Glomerular visceral epithelial cell (primary cell): ENCODE measurements around the gene HTR2A.
"Not testable (repeated sequence)": the region's sequence is repeated elsewhere in the genome, so short reads cannot be mapped to it uniquely, and the experiment has no call there.

Source experiments
- DNase-seq: peaks from one replicate; pipeline ENCODE4 v3.0.0-alpha.2; 2016; ENCODE audit errors: extremely low spot score

The HTR2A gene

GRCh38 chr13:46804921-46805320, 91.9 kb downstream of the HTR2A start:
- not testable (repeated sequence) for DNase-seq

GRCh38 chr13:46804391-46804815, 92.5 kb downstream of the HTR2A start:
- DNase-seq: peak; percentile 96

GRCh38 chr13:46803586-46803985, 93.3 kb downstream of the HTR2A start:
- peak; percentile 7 for DNase-seq

DNA sequence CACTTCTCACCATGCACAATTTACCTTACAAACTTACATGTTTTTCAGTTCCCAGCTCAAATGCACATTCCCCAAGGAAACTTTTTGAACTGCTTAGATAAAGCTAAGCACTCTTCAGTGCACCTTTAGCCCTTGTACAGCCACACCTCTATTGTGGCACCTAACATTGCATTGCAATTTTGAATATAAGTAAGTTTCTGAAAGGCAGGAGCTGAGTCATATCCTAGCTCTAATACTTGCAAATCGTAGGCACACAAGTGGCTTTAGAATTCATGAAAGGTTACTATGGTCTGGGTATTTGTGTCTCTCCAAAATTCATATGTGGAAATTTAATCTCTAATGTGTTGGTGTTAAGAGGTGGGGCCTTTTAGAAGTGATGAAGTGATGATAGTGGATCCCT, 95.0 kb downstream of the HTR2A start:
- no peak for DNase-seq

- DNase-seq: no peak
Observed at GRCh38 chr13:46799139-46799538, 97.7 kb downstream of the HTR2A start.

- DNase-seq: peak; percentile 19
Observed at GRCh38 chr13:46797501-46798237, 99.2 kb downstream of the HTR2A start.

DNA sequence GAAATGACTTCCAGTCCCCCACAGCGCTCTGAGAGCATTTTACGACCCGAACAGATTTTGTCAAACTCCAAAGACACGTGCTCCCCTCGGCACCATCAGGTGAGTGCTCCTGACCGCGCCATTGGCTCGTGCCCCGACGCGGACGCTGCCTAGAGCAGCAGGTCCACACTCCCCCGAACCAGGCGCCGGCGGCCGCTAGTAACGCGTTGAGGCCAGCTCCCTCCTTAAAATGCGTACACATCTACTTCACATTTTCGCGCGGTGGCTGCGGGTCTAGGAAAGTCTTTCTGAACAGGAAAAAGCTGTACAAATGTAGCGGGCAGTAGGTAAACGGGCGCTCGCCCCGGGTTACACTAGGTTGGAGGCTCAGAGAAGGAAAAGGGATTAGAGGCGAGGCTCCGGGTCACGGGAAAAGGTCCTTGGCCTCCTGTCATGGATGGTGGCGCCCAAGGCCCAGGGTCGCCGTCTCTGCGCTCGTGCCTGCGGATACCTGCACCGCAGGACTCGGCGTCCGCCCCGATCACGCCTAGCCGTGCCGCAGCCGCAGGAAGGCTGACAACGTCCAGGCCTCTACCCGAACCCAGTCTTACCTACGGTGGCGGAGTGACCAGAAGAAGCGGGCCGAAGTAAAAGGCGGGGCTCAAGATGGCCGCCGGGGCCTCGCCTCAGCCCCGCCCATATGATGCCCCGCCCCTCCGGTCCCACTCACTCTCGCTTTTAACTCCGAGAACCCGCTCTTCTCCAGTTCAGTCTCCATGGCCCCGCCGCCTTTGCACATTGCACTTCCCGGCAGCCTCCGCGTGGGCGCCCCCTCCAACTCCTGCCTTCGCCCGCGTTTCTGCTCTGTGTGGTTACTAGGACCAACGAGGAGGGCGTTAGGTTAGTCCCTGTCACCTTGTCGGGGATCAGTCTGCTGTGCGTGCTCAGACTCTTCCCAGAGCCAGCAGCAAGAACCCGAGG, 100.1 kb downstream of the HTR2A start, which contains the start of gene ESD:
TSS of gene ESD (minus strand) at position 647 of the 960 bp plus-strand sequence. CDS start 5,748 bp downstream, outside the sequence.
- peak; percentile 95 for DNase-seq

DNA sequence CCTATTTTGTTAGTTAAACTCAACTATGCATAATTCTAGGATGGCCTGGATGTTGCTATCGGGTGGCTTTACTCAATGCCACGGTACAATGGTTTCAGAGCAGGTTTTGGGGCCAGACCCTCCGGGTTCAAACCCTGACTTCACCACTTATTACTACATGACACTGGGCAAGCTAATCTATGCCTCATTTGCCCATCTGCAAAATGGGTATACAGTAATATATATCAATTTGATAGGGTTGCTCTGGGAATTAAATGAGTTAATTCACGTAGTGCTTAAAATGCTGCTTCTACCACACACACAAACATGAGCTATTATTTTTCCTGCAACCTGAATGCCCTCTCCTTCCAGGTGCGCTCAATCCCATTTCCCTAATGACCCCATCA, 100.7 kb downstream of the HTR2A start:
- DNase-seq: no peak

DNA sequence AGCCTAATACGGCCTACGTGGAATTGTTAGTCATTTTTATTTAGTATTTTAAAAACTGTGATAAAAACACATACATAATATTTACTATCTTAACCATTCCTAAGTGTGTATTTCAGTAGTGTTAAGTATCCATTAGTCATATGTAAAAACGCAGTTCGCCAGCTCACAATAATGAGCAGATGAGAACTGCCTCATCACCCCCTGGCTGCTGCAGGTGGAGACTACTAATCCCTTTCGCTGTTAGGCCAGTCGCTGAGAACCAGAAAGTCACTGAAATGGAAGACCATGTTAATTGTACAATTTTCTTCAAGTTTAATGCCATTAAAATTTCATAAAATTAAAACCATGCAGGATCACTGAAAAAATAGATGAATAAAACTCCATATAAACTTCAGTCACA, 101.5 kb downstream of the HTR2A start:
- DNase-seq: no peak

DNA sequence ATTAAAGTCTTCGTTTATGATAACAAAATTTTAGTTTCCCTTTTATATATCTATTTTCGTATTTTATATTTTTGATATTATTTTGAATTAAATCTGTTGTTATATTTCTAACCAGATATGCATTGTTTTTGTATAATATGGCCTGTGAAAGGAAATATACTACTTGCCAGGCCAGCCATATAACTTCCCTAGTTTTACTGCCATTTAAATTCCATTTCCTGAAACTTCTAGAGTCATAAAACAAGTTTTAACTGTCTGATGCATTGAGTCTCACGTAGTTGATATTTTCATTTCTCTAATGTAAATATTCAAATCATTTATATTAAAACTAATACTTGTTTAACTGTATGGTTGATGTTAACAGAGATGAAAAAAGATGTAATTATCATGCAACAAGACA, 113.3 kb downstream of the HTR2A start:
- DNase-seq: no peak

GRCh38 chr13:46782691-46783090, 114.2 kb downstream of the HTR2A start:
- DNase-seq: no peak

DNA sequence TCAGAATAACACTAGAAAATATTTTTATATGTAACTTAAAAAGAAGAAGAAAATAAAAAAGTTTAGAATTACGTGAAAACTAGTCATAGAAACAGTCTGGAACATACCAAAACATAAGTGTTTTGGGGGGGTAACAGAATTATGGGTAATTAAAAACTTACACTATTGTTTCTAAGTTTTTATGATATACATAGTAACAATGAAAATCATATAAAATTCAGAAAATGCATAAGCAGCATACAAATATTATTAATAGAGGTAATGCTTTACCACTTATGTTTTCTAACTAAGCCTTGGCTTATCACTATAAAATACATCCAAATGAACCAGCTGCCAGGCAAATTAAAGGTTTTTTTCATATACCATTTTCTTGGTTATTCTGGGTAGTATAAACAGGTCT, 114.8 kb downstream of the HTR2A start:
- no peak for DNase-seq
